ENCODE measurements around the gene SPSB2. TPM values are rescaled to one million over a fixed set of nuclear protein-coding genes. Genes with fewer than 3 reads are reported as not detected.

SPSB2 gene
- total RNA-seq, 2 experiments from 2014 or later = 3.3 to 4.6 TPM

DNA sequence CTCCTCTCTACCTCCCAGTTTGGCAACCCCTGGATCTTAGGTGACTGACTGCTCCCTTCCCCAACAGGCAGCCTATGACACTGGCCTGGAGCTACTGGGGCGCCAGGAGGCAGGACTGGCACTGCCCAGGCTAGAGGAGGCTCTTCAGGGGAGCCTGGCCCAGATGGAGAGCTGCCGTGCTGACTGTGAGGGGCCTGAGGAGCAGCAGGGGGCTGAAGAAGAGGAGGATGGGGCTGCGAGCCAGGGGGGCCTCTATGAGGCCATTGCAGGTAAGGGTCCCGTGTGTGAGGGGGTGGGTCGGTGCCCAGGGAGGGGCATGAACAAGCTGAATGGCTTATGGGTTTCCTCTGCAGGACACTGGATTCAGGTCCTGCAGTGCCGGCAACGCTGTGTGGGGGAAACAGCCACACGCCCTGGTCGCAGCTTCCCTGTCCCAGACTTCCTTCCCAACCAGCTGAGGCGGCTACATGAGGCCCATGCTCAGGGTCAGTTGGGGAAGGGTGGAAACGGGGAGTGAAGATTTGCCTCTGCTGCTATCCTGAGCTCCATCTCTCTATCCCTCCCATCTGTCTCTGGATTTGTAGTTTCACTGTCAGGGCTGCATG is 42.7 kb downstream of the SPSB2 start:
- POLR2A ChIA-PET = interaction anchor here (1.5 kb wide), 1 partner anchor 37 kb away, joined by 4 read pairs; the partner anchor contains the start of gene TPI1
- CTCF ChIA-PET = interaction anchor here (0.8 to 1.3 kb wide), 5 partner anchors 9 to 141 kb away, joined by 3 to 4 read pairs (median 3); partner anchors contain the start of genes MLF2, SPSB2 and ZNF384

DNA sequence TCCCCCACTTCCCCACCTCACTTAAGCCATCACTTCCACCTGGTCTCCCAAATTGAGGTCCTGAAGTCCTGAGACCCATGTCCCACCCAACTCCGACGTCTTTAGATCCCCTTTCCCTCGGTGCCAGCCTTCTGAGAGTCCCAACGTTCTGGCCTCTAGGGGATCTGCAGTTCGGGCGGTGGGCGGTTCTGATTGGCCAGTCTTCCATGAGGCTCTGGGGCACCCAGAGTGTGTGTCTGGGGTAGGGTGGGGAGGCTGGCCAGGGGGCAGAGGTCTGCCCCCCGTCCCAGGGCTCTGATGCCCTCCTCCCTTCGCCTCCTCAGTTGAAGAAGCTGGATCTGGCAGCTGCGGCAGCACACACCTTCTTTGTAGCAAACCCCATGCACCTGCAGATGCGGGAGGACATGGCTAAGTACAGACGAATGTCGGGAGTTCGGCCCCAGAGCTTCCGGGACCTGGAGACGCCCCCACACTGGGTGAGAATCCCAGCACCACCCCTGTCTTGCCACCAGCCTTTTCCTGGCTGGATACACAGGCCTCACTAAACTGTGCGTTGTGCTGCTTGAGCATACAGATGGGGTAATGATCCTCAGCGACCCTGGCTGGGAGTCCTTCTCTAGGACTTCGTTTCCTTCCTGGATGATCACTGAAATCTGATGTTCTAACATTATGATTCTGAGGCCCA is 43.4 kb downstream of the SPSB2 start:
- ChIA-PET POLR2A (interaction anchor here (1.2 to 1.7 kb wide), 3 partner anchors 37 to 76 kb away, joined by 4 to 5 read pairs (median 5); partner anchors contain the start of genes MLF2 and TPI1), CTCF (interaction anchor here (0.8 to 9.6 kb wide), 11 partner anchors 10 to 141 kb away, joined by 3 to 91 read pairs (median 3); partner anchors contain the start of genes MLF2 and ZNF384)

DNA sequence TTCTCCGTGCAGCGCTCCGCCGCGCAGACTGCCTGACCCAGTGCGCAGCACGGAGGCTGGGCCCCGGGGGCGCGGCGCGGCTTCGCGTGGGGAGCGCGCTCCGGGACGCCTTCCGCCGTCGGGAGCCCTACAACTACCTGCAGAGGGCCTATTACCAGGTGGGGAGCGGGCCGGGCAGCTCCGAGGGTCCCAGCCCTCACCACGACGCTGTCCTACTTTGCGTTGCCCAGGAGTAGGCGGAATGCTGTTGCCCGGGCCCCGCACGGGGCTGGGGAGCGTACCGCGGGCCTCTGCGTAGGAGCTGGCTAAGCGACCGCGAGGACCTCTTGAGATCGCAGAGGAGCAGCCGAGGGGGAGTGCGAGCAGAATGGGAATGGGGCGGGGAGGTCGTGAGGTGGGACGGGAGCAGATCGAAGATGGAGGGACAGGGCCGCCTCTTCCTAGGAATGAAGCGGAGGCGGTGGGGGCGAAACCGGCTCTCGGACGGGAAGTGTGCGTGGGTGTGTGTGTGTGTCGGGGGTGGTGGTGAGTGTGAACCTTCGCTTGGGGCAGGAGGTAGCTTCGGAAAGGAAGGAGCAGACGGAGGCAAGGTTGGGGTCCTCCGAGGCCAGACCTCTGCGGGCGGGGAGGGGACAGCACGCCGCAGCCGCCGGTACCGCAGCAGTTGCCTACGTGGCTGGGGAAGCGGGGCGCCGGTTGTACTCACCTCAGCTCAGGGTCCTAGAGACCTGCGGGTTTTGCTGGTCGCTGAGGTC is 44.1 kb downstream of the SPSB2 start:
- ChIA-PET POLR2A (interaction anchor here (0.7 to 1.7 kb wide), 5 partner anchors 22 to 252 kb away, joined by 4 to 6 read pairs (median 5); partner anchors contain the start of genes CDCA3, MLF2, TPI1 and USP5), CTCF (interaction anchor here (0.8 to 9.6 kb wide), 10 partner anchors 19 to 75 kb away, joined by 3 to 91 read pairs (median 4); partner anchors contain the start of gene MLF2)

DNA sequence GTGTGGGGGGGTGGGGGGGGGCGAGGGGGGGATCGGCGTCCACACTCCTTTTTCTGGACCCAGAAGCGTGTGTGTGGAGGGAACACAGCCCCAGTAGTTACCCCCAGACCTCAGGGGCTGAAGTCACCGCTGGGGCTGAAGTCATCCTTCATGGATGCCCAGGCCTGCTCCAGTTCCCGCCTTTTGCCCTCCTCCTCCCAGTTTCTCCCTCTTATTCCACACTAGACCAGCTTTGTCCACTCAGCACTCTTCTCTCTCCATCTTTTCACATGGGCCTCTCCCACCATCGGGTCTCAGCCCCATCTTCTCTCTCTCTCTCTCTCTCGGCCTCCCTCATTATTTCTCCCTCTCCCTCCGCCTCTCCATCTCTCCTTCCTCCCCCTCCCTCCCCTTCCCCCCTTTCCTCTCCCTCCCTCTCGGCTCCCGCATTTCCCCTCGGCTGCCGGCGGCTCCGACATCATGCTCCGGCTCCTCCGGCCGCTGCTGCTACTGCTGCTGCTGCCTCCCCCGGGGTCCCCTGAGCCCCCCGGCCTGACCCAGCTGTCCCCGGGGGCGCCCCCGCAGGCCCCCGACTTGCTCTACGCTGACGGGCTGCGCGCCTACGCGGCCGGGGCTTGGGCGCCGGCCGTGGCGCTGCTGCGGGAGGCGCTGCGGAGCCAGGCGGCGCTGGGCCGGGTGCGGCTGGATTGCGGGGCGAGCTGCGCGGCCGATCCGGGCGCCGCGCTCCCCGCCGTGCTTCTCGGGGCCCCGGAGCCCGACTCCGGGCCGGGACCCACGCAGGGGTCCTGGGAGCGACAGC is 44.9 kb downstream of the SPSB2 start, which contains the start of gene P3H3:
Gene P3H3 (plus strand): TSS at position 426 of the 799 bp plus-strand sequence. CDS start 34 bp downstream, at position 460.
- CTCF ChIA-PET = interaction anchor here (0.9 to 9.6 kb wide), 7 partner anchors 20 to 74 kb away, joined by 3 to 91 read pairs (median 4); partner anchors contain the start of gene MLF2
- POLR2A ChIA-PET = interaction anchor here (0.5 to 1.7 kb wide), 4 partner anchors 23 to 251 kb away, joined by 3 to 6 read pairs (median 4); partner anchors contain the start of genes CDCA3 and USP5

DNA sequence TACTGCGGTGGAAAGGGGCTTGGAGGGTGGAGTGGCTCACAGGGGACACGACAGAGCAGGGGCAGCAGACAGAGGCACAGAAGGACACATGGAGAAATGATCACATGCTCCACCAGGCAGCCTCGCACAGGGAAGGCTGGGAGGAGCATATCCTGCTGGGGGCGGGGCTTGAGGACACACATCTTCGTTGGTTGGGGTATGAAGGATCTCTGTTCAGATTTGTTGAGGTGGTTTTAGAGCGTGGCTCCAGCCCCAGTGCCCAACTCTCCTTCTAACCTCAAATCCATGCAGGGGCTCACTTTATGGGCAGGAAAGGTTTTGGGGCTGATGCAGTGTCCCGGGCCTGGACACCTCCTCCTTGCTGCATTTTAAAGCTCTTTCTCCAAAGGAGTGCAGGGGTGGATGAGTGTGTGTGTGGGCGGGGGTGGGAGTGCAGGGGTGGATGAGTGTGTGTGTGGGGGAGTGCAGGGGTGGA is 45.6 kb downstream of the SPSB2 start:
- CTCF ChIA-PET = interaction anchor here (0.6 to 9.6 kb wide), 3 partner anchors 14 to 237 kb away, joined by 3 to 91 read pairs (median 13); partner anchors contain the start of gene MLF2
- POLR2A ChIA-PET = interaction anchor here (0.7 kb wide), 1 partner anchor 61 kb away, joined by 3 read pairs; no protein-coding TSS in a partner anchor

DNA sequence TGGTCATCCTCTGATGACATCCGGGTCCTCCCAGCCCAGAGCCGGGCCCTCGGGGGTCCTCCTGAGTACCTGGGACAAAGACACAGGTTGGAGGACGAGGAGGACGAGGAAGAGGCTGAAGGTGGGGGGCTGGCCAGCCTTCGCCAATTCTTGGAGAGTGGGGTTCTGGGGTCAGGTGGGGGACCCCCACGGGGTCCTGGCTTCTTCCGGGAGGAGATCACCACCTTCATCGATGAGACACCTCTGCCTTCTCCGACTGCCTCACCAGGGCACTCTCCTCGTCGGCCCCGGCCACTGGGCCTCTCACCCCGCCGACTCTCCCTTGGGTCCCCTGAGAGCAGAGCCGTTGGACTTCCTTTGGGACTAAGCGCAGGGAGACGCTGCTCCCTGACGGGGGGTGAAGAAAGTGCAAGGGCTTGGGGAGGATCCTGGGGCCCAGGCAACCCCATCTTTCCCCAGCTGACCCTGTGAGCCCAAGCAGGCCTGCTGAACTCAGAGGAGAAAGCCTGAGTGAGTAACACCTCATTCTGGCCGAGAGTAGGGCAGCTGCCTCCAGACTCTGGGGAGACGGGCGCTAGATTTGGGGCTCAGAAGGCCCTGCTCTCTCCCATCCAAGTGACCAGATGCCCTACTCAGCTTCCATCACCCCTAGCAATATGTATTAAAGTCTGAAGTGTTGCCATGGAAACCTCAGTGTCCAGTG is 46.2 kb downstream of the SPSB2 start:
- CTCF ChIA-PET = interaction anchor here (0.6 to 9.6 kb wide), 10 partner anchors 8 to 237 kb away, joined by 3 to 91 read pairs (median 6); partner anchors contain the start of genes COPS7A and MLF2
- POLR2A ChIA-PET = interaction anchor here (0.7 kb wide), 1 partner anchor 60 kb away, joined by 3 read pairs; no protein-coding TSS in a partner anchor

DNA sequence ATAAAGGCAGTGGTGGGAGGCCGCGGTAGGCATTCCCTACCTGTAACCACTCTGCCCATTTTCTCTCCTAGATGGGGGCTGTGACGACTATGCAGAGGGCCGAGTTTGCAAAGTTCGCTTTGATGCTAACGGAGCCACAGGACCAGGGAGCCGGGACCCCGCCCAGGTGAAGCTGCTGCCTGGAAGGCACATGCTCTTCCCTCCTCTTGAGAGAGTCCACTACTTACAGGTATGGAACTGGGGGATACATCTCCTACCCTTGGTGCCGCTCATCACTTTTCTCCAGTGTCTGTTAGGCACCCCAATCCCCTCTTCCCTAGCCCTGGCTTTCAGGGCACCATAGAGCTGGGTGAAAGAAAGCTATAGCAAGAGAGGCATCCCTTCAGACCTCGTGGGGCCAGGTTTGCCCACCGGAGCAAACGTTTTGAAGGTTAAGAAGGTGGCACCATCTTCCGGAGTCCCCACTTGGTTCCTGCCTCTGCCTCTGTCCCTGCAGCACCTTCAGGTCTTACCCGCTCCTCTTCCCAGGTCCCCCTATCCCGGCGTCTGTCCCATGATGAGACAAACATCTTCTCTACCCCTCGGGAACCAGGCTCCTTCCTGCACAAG is 46.9 kb downstream of the SPSB2 start:
- CTCF ChIA-PET = interaction anchor here (0.8 to 9.6 kb wide), 24 partner anchors 9 to 207 kb away, joined by 3 to 91 read pairs (median 4); partner anchors contain the start of genes CD4, COPS7A, MLF2 and PTMS
- POLR2A ChIA-PET = interaction anchor here (0.7 kb wide), 1 partner anchor 60 kb away, joined by 3 read pairs; no protein-coding TSS in a partner anchor

DNA sequence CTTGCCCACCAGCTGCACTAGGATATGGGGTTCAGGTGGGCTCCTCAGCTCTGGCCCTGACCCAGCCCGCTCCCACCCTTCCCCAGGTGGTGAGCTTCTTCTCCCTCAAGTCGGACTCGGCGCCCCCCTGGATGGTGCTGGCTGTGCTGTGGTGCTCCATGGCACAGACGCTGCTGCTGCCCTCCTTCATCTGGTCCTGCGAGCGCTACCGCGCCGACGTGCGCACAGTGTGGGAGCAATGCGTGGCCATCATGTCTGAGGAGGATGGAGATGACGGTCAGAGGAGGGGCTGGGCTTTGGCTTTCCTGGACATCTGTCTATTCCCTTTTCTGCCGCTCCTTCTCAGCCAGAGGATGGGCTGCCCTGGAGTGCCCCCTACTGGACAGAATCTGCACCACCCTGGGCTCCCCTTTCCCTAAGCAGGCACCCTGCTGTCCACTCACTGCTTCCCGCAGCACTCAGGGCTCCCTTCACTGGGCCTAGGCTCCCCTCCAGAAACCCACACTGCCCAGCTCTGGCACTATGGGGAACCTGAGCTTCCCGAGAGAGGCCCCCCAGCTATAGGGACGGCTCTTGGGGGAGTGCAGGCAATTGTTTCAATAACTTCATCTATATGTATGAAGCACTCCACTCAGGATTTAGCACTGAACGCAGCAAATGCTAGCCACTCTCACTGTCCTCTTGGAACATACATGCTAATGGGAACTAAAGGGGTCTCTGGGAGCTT is 47.5 kb downstream of the SPSB2 start:
- ChIA-PET POLR2A (no interaction called here), CTCF (interaction anchor here (0.6 to 9.6 kb wide), 34 partner anchors 10 to 207 kb away, joined by 3 to 91 read pairs (median 4); partner anchors contain the start of genes CD4, CDCA3, COPS7A and GNB3)

DNA sequence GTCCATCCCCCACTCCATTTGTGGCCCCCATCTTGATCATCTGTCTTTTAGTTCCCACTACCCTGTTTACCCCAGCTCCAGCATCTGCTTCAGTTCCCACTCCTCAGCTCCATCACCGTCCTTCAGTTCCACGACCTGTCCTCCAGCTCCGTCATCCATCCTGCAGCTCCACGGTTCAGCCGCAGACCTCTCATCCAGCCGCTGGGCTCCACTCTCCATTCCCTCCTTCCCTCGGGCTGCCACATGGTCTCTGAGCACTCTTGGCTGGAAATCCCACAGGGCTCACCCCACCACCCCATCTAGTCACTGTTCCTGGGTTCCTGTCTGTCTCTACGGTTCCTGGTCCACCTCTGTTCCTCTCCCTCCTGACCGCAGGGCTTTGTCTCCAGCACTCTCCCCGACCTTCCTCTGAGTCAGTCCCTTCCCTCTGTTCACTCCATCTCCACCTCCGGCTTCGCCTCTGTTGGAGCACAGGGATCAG is 48.2 kb downstream of the SPSB2 start:
- POLR2A ChIA-PET = no interaction called here
- CTCF ChIA-PET = interaction anchor here (0.6 to 9.6 kb wide), 24 partner anchors 10 to 181 kb away, joined by 3 to 91 read pairs (median 4); partner anchors contain the start of genes CD4, CDCA3, COPS7A and GNB3

DNA sequence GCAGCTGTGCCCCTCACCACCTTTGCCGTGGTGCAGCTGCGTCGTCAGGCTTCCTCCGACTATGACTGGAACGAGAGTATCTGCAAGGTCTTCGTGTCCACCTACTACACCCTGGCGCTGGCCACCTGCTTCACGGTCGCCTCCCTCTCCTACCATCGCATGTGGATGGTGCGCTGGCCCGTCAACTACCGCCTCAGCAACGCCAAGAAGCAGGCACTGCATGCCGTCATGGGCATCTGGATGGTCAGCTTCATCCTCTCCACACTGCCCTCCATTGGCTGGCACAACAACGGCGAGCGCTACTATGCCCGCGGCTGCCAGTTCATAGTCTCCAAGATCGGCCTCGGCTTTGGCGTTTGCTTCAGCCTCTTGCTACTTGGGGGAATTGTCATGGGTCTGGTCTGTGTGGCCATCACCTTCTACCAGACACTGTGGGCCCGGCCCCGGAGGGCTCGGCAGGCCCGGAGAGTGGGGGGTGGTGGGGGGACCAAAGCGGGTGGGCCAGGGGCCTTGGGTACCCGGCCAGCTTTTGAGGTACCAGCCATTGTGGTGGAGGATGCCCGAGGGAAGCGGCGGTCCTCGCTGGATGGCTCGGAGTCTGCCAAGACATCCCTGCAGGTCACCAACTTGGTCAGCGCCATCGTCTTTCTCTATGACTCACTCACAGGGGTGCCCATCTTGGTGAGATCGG is 48.9 kb downstream of the SPSB2 start:
- CTCF ChIA-PET = interaction anchor here (1.0 to 9.6 kb wide), 13 partner anchors 11 to 114 kb away, joined by 3 to 91 read pairs (median 7); partner anchors contain the start of genes CDCA3, GNB3 and MLF2
- POLR2A ChIA-PET = no interaction called here

DNA sequence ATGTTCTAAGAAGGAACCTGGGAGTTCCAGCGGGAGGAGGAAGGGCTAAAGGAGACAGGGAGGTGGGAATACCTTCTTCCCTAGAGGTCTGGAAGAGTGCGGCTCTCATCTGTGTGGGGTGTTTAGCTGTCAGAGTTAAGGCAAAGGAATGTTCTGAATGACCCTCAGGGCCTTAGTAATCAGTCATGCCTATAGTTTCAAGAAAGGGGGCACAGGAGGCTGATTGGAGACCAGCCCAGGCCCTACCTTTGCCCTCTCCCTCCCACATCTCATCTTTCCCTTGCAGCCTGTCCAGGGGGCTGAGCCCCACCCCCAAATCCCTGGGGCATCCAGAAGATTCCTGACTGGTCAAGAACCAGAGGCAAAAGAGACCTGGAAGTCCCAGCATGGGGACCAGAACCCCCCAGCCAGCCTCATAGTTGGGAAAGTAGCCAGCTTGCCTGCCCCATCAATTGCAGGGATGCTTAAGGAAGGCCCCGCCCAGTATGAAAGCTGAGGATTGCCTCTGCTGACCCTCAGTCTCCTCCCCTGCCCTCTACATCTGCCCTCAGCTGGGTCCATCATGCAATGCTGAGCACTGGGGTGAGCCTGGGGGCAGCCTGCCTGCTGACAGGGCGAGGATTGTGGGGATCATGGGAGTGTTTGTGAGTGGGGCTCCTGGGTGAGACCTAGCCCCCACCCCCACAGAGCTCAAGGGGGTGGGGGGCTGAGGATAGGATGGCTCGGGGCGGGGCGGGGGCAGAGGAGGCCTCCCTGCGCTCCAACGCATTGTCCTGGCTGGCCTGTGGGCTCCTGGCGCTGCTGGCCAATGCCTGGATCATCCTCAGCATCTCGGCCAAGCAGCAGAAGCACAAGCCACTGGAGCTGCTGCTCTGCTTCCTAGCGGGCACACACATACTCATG is 49.7 kb downstream of the SPSB2 start:
- ChIA-PET CTCF (interaction anchor here (1.6 to 9.6 kb wide), 6 partner anchors 12 to 70 kb away, joined by 4 to 91 read pairs (median 10); partner anchors contain the start of gene MLF2), POLR2A (no interaction called here)

DNA sequence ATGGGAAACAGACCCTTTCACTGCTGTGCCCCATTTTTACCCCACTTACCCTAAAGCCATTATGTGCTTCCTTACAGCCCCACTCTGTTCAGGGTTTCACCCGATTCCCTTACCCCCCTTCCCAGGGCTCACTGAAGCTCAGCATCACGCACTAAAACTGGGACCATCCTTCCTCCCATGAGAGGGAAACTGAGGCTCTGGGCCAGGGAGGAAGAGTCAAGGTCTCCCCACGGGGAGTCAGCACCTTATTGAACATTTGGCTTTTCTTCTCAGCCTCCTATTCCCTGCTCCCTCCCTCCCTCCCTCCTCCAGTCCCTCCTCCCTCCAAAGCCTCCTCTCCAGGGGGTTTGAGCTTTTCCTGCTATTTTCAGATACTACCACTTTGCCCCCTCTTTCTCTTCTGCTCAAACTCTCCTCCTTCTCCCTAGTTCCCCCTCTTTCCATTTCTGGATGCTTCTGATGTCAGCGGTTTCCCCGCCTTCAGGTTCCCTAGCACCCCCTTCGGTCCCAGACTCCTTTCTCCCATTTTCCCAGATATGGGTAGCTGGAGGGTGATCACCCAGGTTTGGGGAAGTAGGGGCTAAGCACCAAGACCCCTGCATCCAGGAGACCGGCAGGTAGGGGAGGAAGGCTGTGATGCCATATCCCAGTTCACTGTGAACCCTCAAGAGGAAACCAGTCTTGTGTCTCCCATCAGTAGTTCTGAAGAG is 50.5 kb downstream of the SPSB2 start:
- ChIA-PET POLR2A (no interaction called here), CTCF (interaction anchor here (0.6 to 9.6 kb wide), 5 partner anchors 14 to 69 kb away, joined by 3 to 91 read pairs (median 5); partner anchors contain the start of gene MLF2)
